ENCODE data around the gene SLIT1. TPM values are rescaled to one million over a fixed set of nuclear protein-coding genes. Genes with fewer than 3 reads are reported as not detected.

Gene SLIT1
- polyA plus RNA-seq, 4 donors: 4.3 to 8.2 (median 6.5) TPM

- no peak for DNase-seq (ENCODE audit: low read depth in 4 of 4, low spot score in 3 of 4)
Observed at GRCh38 chr10:97011397-97011796, 174.4 kb downstream of the SLIT1 start.

- no peak for DNase-seq (ENCODE audit: low read depth in 4 of 4, low spot score in 3 of 4)
Observed at GRCh38 chr10:97010695-97011206, 175.0 kb downstream of the SLIT1 start.

GRCh38 chr10:97007417-97007816 is 178.3 kb downstream of the SLIT1 start:
- DNase-seq (ENCODE audit: low read depth in 4 of 4, low spot score in 3 of 4): no peak

- DNase-seq (ENCODE audit: low read depth in 4 of 4, low spot score in 3 of 4): no peak
Observed at GRCh38 chr10:97006364-97006763, 179.4 kb downstream of the SLIT1 start.

GRCh38 chr10:97005349-97005748 is 180.4 kb downstream of the SLIT1 start:
- DNase-seq (ENCODE audit: low read depth in 4 of 4, low spot score in 3 of 4): no peak

GRCh38 chr10:97004591-97004990 is 181.2 kb downstream of the SLIT1 start:
- no peak for DNase-seq (ENCODE audit: low read depth in 4 of 4, low spot score in 3 of 4)

GRCh38 chr10:97003804-97004201 is 182.0 kb downstream of the SLIT1 start:
- DNase-seq (ENCODE audit: low read depth in 4 of 4, low spot score in 3 of 4): no peak

GRCh38 chr10:97003151-97003803 is 182.5 kb downstream of the SLIT1 start:
- no peak for DNase-seq (ENCODE audit: low read depth in 4 of 4, low spot score in 3 of 4)

- no peak for DNase-seq (ENCODE audit: low read depth in 4 of 4, low spot score in 3 of 4)
Observed at GRCh38 chr10:97002670-97003069, 183.1 kb downstream of the SLIT1 start.

- no peak for DNase-seq (ENCODE audit: low read depth in 4 of 4, low spot score in 3 of 4)
Observed at GRCh38 chr10:97001183-97001991, 184.4 kb downstream of the SLIT1 start.

- DNase-seq (ENCODE audit: low read depth in 4 of 4, low spot score in 3 of 4): no peak
Observed at GRCh38 chr10:97000487-97001182, 185.1 kb downstream of the SLIT1 start.

GRCh38 chr10:96999987-97000386 is 185.8 kb downstream of the SLIT1 start:
- no peak for DNase-seq (ENCODE audit: low read depth in 4 of 4, low spot score in 3 of 4)

GRCh38 chr10:96999337-96999736 is 186.4 kb downstream of the SLIT1 start:
- DNase-seq (ENCODE audit: low read depth in 4 of 4, low spot score in 3 of 4): no peak

GRCh38 chr10:96998329-96998888 is 187.3 kb downstream of the SLIT1 start:
- DNase-seq (ENCODE audit: low read depth in 4 of 4, low spot score in 3 of 4): no peak

- DNase-seq (ENCODE audit: low read depth in 4 of 4, low spot score in 3 of 4): no peak
Observed at GRCh38 chr10:96996275-96996965, 189.3 kb downstream of the SLIT1 start.

GRCh38 chr10:96995851-96996250 is 189.9 kb downstream of the SLIT1 start:
- no peak for DNase-seq (ENCODE audit: low read depth in 4 of 4, low spot score in 3 of 4)

GRCh38 chr10:96992721-96993120 is 193.0 kb downstream of the SLIT1 start:
- no peak for DNase-seq (ENCODE audit: low read depth in 4 of 4, low spot score in 3 of 4)

GRCh38 chr10:96991313-96991841 is 194.4 kb downstream of the SLIT1 start:
- no peak for DNase-seq (ENCODE audit: low read depth in 4 of 4, low spot score in 3 of 4)

- peak in 3 of 4 donors; percentile 25 to 62 (median 37) for DNase-seq (ENCODE audit: low read depth in 4 of 4, low spot score in 3 of 4)
Observed at GRCh38 chr10:96988426-96988825, 197.3 kb downstream of the SLIT1 start.

- DNase-seq (ENCODE audit: low read depth in 4 of 4, low spot score in 3 of 4): no peak
Observed at GRCh38 chr10:96987842-96988175, 197.9 kb downstream of the SLIT1 start.
